Liver (tissue), 9 donors: ENCODE data around the gene MEGF11. TPM values are rescaled to one million over a fixed set of nuclear protein-coding genes. Genes with fewer than 3 reads are reported as not detected.

ENCODE experiments used
- DNase-seq: peaks from one replicate; pipeline ENCODE4 v3.0.0-alpha.2; 2017; ENCODE audit warnings: low spot score
- H3K27ac ChIP-seq, 2 donors: one replicate each; pipeline ENCODE4 v1.7.0; 2013; ENCODE audit warnings: inconsistent platforms in 2 of 2, low read length in 2 of 2, control low read depth in 1 of 2, low read depth in 1 of 2, mild to moderate bottlenecking in 1 of 2
- H3K27me3 ChIP-seq, 4 donors: one replicate each; pipeline versions ENCODE4 v1.6.1 to v1.7.0; 2013; ENCODE audit warnings: low read length in 3 of 4, inconsistent platforms in 1 of 4, mild to moderate bottlenecking in 1 of 4, moderate library complexity in 1 of 4; ENCODE audit not compliant: control insufficient read depth in 4 of 4, insufficient read depth in 4 of 4
- H3K36me3 ChIP-seq, 4 donors: one replicate each; pipeline versions ENCODE4 v1.6.1 to v1.7.0; 2013; ENCODE audit warnings: low read length in 3 of 4, mild to moderate bottlenecking in 3 of 4, low read depth in 1 of 4, moderate library complexity in 1 of 4; ENCODE audit not compliant: control insufficient read depth in 4 of 4, insufficient read depth in 3 of 4
- H3K4me1 ChIP-seq, 4 donors: one replicate each; pipeline versions ENCODE4 v1.6.1 to v1.7.0; 2013; ENCODE audit warnings: low read length in 3 of 4, mild to moderate bottlenecking in 3 of 4, moderate library complexity in 1 of 4; ENCODE audit not compliant: control insufficient read depth in 4 of 4, insufficient read depth in 4 of 4
- H3K4me3 ChIP-seq, 3 donors: one replicate each; pipeline versions ENCODE4 v1.6.1 to v1.7.0; 2013; ENCODE audit warnings: low read length in 3 of 3, control low read depth in 1 of 3, low read depth in 1 of 3, mild to moderate bottlenecking in 1 of 3
- H3K9ac ChIP-seq, 2 donors: one replicate each; pipeline ENCODE4 v1.7.0; 2013; ENCODE audit warnings: low read length in 2 of 2, mild to moderate bottlenecking in 2 of 2, moderate library complexity in 2 of 2, control low read depth in 1 of 2, low read depth in 1 of 2
- H3K9me3 ChIP-seq, 4 donors: one replicate each; pipeline versions ENCODE4 v1.6.1 to v1.7.0; 2013; ENCODE audit warnings: low read length in 3 of 4; ENCODE audit not compliant: control insufficient read depth in 4 of 4
- EGR1 ChIP-seq, 2 donors: IDR thresholded peaks; 2 replicates each; pipeline ENCODE4 v1.6.1; 2016 to 2018; ENCODE audit warnings: antibody characterized with exemption in 2 of 2, low read depth in 2 of 2
- FOXA1 ChIP-seq: IDR thresholded peaks from 2 replicates; pipeline ENCODE4 v1.6.1; 2016; ENCODE audit warnings: antibody characterized with exemption
- GABPA ChIP-seq, 2 donors: IDR thresholded peaks in 1 of 2; conservative IDR thresholded peaks in 1 of 2; 2 replicates each; pipeline ENCODE4 v1.6.1; 2016; ENCODE audit warnings: antibody characterized with exemption in 2 of 2, mild to moderate bottlenecking in 1 of 2, moderate library complexity in 1 of 2
- HNF4A ChIP-seq, 2 donors: conservative IDR thresholded peaks; 2 replicates each; pipeline ENCODE4 v1.6.1; 2016; ENCODE audit warnings: antibody characterized with exemption in 2 of 2, mild to moderate bottlenecking in 2 of 2
- HNF4G ChIP-seq: IDR thresholded peaks from 2 replicates; pipeline ENCODE4 v1.6.1; 2016; ENCODE audit warnings: antibody characterized with exemption
- NR2F2 ChIP-seq: IDR thresholded peaks from 2 replicates; pipeline ENCODE4 v1.6.1; 2016; ENCODE audit warnings: antibody characterized with exemption
- RXRA ChIP-seq, 2 donors: IDR thresholded peaks; 2 replicates each; pipeline ENCODE4 v1.6.1; 2017 to 2018; ENCODE audit warnings: antibody characterized with exemption in 2 of 2, mild to moderate bottlenecking in 1 of 2
- TAF1 ChIP-seq: conservative IDR thresholded peaks from 2 replicates; pipeline ENCODE4 v1.6.1; 2016; ENCODE audit warnings: antibody characterized with exemption, mild to moderate bottlenecking
- YY1 ChIP-seq: IDR thresholded peaks from 2 replicates; pipeline ENCODE4 v1.6.1; 2016; ENCODE audit warnings: antibody characterized with exemption, mild to moderate bottlenecking
- WGBS: extraction: QIAGEN DNeasy Blood & Tissue Kit; methylation state at CpG from one replicate; pipeline ENCODE4 v1.1.7; 2013; 5-methylcytosine and 5-hydroxymethylcytosine counted together
- polyA plus RNA-seq, 2 donors: library from polyadenylated mRNA; stranded (reverse) in 1 of 2; unstranded in 1 of 2; fragments of 200-250 nt in 1 of 2; fragments of >200 nt in 1 of 2; fragmentation: Nextera tagmentation in 1 of 2; extraction: Ambion mirVana in 1 of 2; gene quantifications; one replicate each; pipeline versions ENCODE4 v1.2.1 to v1.2.3, GENCODE V29; 2013 to 2015
- total RNA-seq, 2 donors: library from RNA; depleted of rRNA; stranded (reverse); fragments of >200 nt; gene quantifications; one replicate each; pipeline ENCODE4 v1.2.3, GENCODE V29; 2014
- TF ChIP-seq, protein P1 (sequence below): IDR thresholded peaks from 2 replicates; pipeline ENCODE4 v1.6.1; 2016; ENCODE audit warnings: antibody characterized with exemption
- TF ChIP-seq, protein P2 (sequence below): IDR thresholded peaks from 2 replicates; pipeline ENCODE4 v1.6.1; 2016; ENCODE audit warnings: antibody characterized with exemption
- TF ChIP-seq, protein P3 (sequence below): IDR thresholded peaks from 2 replicates; pipeline ENCODE4 v1.6.1; 2016; ENCODE audit warnings: antibody characterized with exemption, mild to moderate bottlenecking
- TF ChIP-seq, protein P4 (sequence below): fragments of 150-350 bp; IDR thresholded peaks from 2 replicates; pipeline ENCODE4 v1.5.1; 2017; ENCODE audit warnings: improper control_type of control experiment, low read depth, low read length; ENCODE audit not compliant: missing input control
- donor health status: healthy.
- donor health status: healthy.
- donor health status: healthy.
- donor health status: healthy.
- donor health status: healthy.

MEGF11 gene
- total and polyA plus RNA-seq, 4 donors: under 0.01 to 0.51 (median 0.03) TPM; not detected in 1

DNA sequence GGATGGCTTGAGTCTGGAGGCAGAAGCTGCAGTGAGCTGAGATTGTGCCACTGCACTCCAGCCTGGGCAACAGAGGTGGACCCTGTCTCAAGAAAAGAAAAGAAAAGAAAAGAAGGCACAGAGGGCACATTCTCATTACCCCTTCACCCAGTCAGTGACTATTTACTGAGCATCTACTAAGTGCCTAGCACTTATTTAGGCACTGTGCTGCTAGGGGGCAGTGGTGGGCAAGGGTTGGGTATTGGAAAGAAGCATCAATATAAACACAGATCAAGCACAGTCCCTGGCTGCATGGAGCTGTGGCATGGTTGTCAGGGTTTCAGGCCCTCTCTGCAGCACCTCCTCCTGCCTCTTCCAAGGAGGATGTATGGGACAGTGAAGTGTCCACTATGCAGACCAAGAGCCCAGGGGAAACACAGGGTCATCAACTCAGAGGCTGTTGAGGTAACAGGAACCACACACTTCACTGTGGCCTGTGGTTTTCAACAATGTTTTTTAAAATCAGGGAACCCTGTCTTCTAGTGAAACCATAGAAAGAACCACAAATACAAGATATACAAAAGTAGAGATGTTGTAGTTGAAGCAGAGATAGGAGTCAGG is 245.8 kb downstream of the MEGF11 start (continued):
- TF ChIP-seq, protein P1, sequence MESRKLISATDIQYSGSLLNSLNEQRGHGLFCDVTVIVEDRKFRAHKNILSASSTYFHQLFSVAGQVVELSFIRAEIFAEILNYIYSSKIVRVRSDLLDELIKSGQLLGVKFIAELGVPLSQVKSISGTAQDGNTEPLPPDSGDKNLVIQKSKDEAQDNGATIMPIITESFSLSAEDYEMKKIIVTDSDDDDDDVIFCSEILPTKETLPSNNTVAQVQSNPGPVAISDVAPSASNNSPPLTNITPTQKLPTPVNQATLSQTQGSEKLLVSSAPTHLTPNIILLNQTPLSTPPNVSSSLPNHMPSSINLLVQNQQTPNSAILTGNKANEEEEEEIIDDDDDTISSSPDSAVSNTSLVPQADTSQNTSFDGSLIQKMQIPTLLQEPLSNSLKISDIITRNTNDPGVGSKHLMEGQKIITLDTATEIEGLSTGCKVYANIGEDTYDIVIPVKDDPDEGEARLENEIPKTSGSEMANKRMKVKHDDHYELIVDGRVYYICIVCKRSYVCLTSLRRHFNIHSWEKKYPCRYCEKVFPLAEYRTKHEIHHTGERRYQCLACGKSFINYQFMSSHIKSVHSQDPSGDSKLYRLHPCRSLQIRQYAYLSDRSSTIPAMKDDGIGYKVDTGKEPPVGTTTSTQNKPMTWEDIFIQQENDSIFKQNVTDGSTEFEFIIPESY: no peak
- no peak for TF ChIP-seq EGR1 (IDR thresholded peaks at IDR 0.05; ENCODE audit: low read depth in 2 of 2)

DNA sequence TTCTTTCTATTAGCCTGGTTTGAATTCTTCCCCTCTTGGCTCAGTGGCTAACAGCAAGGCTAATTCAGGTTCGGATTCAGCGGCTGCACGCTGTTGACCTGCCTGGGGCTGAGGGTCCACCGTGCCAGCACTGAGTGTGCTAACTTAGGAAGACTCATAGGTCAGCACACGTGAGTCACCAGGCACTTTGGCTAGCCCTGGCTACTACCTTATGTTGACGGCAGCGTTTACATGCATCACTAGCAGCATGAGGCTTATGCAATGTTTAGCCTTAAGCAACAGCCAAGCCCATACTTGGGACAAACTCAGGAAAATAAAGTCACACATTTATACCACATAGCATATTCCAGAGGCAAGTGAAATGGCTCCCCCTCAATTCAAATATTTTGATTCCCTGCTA is 246.6 kb downstream of the MEGF11 start:
- WGBS: 74% methylated on average over 7 of the region's 7 CpGs
- Histone ChIP-seq H3K9me3 (no peaks in the 10 kb centered on the region), H3K4me1 (no peaks in the 10 kb centered on the region), H3K27ac (no peak overlapping the region), H3K36me3 (no peaks in the 10 kb centered on the region), H3K4me3 (no peak overlapping the region), H3K27me3 (peaks cover 0 to 2% (median 0%) of the 10 kb centered on the region in 4 donors), H3K9ac (no peak overlapping the region)
- no peak for DNase-seq
- TF ChIP-seq YY1: no peak
- no peak for TF ChIP-seq NR2F2
- TF ChIP-seq HNF4G: no peak
- no peak for TF ChIP-seq EGR1 (IDR thresholded peaks at IDR 0.05; ENCODE audit: low read depth in 2 of 2)
- no peak for TF ChIP-seq HNF4A (conservative IDR thresholded peaks at IDR 0.05)
- TF ChIP-seq, protein P2, sequence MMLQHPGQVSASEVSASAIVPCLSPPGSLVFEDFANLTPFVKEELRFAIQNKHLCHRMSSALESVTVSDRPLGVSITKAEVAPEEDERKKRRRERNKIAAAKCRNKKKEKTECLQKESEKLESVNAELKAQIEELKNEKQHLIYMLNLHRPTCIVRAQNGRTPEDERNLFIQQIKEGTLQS: no peak
- TF ChIP-seq, protein P3, sequence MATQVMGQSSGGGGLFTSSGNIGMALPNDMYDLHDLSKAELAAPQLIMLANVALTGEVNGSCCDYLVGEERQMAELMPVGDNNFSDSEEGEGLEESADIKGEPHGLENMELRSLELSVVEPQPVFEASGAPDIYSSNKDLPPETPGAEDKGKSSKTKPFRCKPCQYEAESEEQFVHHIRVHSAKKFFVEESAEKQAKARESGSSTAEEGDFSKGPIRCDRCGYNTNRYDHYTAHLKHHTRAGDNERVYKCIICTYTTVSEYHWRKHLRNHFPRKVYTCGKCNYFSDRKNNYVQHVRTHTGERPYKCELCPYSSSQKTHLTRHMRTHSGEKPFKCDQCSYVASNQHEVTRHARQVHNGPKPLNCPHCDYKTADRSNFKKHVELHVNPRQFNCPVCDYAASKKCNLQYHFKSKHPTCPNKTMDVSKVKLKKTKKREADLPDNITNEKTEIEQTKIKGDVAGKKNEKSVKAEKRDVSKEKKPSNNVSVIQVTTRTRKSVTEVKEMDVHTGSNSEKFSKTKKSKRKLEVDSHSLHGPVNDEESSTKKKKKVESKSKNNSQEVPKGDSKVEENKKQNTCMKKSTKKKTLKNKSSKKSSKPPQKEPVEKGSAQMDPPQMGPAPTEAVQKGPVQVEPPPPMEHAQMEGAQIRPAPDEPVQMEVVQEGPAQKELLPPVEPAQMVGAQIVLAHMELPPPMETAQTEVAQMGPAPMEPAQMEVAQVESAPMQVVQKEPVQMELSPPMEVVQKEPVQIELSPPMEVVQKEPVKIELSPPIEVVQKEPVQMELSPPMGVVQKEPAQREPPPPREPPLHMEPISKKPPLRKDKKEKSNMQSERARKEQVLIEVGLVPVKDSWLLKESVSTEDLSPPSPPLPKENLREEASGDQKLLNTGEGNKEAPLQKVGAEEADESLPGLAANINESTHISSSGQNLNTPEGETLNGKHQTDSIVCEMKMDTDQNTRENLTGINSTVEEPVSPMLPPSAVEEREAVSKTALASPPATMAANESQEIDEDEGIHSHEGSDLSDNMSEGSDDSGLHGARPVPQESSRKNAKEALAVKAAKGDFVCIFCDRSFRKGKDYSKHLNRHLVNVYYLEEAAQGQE: no peak
- no peak for TF ChIP-seq GABPA (IDR thresholded peaks at IDR 0.05 in 1 of 2, conservative IDR thresholded peaks at IDR 0.05 in 1 of 2)
- TF ChIP-seq RXRA (IDR thresholded peaks at IDR 0.05): no peak
- TF ChIP-seq TAF1: no peak
- no peak for TF ChIP-seq FOXA1
- TF ChIP-seq, protein P4, sequence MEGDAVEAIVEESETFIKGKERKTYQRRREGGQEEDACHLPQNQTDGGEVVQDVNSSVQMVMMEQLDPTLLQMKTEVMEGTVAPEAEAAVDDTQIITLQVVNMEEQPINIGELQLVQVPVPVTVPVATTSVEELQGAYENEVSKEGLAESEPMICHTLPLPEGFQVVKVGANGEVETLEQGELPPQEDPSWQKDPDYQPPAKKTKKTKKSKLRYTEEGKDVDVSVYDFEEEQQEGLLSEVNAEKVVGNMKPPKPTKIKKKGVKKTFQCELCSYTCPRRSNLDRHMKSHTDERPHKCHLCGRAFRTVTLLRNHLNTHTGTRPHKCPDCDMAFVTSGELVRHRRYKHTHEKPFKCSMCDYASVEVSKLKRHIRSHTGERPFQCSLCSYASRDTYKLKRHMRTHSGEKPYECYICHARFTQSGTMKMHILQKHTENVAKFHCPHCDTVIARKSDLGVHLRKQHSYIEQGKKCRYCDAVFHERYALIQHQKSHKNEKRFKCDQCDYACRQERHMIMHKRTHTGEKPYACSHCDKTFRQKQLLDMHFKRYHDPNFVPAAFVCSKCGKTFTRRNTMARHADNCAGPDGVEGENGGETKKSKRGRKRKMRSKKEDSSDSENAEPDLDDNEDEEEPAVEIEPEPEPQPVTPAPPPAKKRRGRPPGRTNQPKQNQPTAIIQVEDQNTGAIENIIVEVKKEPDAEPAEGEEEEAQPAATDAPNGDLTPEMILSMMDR: no peak
